Muscle of leg (tissue), 11 donors: ENCODE results near the gene THSD4. TPM values are rescaled to one million over a fixed set of nuclear protein-coding genes. Genes with fewer than 3 reads are reported as not detected.
A peak's percentile ranks its signal among the peaks of the same experiment; 100 is the strongest.

ENCODE experiments used
- DNase-seq: peaks from one replicate; pipeline ENCODE4 v3.0.0; 2013
- H3K27ac ChIP-seq: one replicate; pipeline ENCODE4 v1.5.1; 2013; ENCODE audit warnings: mild to moderate bottlenecking, low read length, control low read depth
- H3K27me3 ChIP-seq: one replicate; pipeline ENCODE4 v1.6.1; 2013; ENCODE audit warnings: low read length; ENCODE audit not compliant: control insufficient read depth, insufficient read depth
- H3K36me3 ChIP-seq: one replicate; pipeline ENCODE4 v1.6.1; 2013; ENCODE audit warnings: low read length; ENCODE audit not compliant: control insufficient read depth, insufficient read depth
- H3K4me1 ChIP-seq: one replicate; pipeline ENCODE4 v1.6.1; 2013; ENCODE audit warnings: low read length; ENCODE audit not compliant: control insufficient read depth, insufficient read depth
- H3K4me3 ChIP-seq: one replicate; pipeline ENCODE4 v1.5.1; 2013; ENCODE audit warnings: low read length, control low read depth
- H3K9me3 ChIP-seq: replicated peaks from 2 replicates; pipeline ENCODE4 v1.6.1; 2013; ENCODE audit warnings: low read depth, low read length; ENCODE audit not compliant: control insufficient read depth
- WGBS: methylation state at CpG from one replicate; pipeline ENCODE4 v1.1.5; 2013; ENCODE audit warnings: missing lambda C conversion rate; ENCODE audit not compliant: insufficient coverage; 5-methylcytosine and 5-hydroxymethylcytosine counted together
- polyA plus RNA-seq, 8 donors: library from polyadenylated mRNA; unstranded; fragments of 120-200 nt; gene quantifications; one replicate each; pipeline versions ENCODE4 v1.2.1 to v1.2.3, GENCODE V29; 2013; ENCODE audit warnings: inconsistent platforms in 1 of 8, low replicate concordance in 1 of 8; ENCODE audit not compliant: insufficient read length in 8 of 8, insufficient read depth in 1 of 8
- total RNA-seq: library from RNA; stranded (reverse); fragments of 120-200 nt; gene quantifications from one replicate; pipeline ENCODE4 v1.2.4, GENCODE V29; 2013

Gene THSD4
- total and polyA plus RNA-seq, 9 donors = 17.6 to 33.8 (median 25.5) TPM

DNA sequence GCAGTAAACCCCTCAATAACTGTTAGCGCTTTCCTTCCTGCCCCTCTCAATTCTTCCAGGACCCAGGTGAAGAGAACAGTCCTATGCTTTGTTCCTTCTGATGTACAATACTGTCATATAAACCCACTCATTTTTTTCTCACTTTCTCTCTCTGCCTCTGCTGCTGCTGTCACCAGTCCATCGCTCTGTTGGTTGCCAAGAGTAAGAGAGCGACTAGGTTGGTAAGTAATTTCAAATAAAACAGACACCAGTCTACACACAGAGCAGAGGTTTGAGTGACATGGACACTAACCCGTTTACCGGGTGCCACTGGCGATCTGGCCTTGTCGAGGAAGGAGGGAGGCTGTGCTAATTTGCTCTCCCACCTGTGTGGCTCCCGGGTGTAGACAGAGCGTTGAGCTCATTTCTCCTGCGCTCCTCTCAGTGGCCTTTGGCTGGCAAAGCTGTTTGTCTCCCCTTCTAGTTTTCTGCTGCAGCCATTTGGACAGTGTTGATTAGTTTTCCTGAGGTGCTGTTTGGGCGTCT lies 215.4 kb downstream of the THSD4 start:
- no peaks in the 10 kb centered on the region for H3K9me3 ChIP-seq
- H3K4me3 ChIP-seq = no peak overlapping the region
- no peaks in the 10 kb centered on the region for H3K27me3 ChIP-seq
- peak; percentile 67 for DNase-seq
- H3K4me1 ChIP-seq = peaks cover 55% of the 10 kb centered on the region
- 43% methylated on average over 7 of the region's 11 CpGs for WGBS
- H3K27ac ChIP-seq = peak overlapping the region; percentile 51
- no peaks in the 10 kb centered on the region for H3K36me3 ChIP-seq

DNA sequence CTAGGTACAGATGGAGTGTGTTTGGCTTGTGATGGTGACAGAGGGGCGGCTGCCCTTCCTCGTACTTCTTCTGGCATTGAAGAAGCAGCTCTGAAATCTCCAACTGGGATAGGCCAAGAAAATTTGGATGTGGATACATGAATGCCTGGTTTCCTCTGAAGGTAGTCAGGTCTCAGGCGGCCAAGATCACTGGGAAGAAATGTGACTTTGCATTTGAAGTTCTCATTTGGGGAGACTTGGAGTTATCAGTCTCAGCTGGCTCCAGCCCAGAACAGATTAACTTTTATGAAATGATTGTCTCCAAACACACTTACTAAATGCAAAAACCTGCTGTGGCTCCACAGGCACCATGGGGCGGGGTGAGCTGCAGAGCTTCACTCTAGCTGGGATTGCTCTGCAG lies 215.9 kb downstream of the THSD4 start:
- H3K9me3 ChIP-seq = no peaks in the 10 kb centered on the region
- DNase-seq = peak; percentile 84
- H3K27ac ChIP-seq = peak overlapping the region; percentile 51
- WGBS = 40% methylated on average over 2 of the region's 4 CpGs
- H3K4me1 ChIP-seq = peaks cover 58% of the 10 kb centered on the region
- H3K4me3 ChIP-seq = no peak overlapping the region
- H3K36me3 ChIP-seq = no peaks in the 10 kb centered on the region
- H3K27me3 ChIP-seq = no peaks in the 10 kb centered on the region

DNA sequence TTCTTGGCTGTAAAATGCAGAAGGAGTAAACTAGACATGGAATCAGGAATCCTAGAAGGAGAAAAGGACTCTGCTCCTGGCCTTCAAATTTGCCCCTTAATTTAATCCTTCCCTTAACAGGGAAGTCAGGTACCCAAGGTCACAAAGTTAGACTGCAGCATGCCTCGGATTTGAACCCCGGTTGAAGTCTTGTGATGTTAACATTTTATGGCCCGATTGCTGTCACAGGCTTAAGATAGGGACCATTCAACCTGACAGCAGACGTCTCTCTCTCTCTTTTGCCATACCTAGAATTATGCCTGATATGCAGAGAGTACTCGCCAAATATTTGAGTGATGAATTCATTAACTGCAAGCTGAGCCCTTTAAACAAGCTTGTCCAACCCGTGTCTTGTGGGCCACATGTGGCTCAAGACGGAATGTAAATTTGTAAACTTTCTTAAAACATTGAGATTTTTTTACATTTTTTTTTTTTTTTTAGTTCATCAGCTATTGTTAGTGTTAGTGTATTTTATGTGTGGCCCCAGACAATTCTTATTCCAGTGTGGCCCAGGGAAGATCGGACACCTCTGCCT lies 217.2 kb downstream of the THSD4 start:
- 87% methylated on average over 3 of the region's 8 CpGs for WGBS
- no peak overlapping the region for H3K4me3 ChIP-seq
- H3K9me3 ChIP-seq = no peaks in the 10 kb centered on the region
- no peaks in the 10 kb centered on the region for H3K27me3 ChIP-seq
- no peak overlapping the region for H3K27ac ChIP-seq
- peaks cover 66% of the 10 kb centered on the region for H3K4me1 ChIP-seq
- peak; percentile 35 for DNase-seq
- no peaks in the 10 kb centered on the region for H3K36me3 ChIP-seq

DNA sequence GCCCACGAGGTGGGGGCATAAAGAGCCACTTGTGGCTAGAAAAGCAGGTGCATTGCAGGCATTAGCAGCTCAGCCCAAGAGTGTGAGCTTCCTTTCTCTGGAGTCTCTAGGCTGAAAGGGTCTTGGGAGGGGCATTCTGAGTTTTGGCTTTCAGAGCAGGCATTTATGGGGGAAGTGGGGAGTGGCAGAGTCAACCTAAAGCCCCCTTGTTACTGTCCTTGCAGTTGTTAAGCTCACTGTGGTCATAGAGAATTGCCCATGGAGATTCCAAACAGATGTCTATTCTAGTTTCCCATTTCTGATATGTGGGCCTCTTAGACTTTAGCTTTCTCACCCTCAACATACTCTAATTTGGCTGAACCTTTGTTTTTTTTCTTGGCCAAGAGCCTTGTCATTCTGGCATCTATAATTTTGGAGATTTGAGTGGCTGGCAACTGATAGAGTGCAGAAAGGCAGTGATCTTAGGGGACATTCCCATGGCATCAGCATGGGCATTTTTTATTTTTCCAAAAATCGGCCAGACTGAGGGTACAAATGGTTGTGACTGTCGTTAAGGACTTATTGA lies 217.9 kb downstream of the THSD4 start:
- DNase-seq = peak; percentile 70
- Histone ChIP-seq H3K9me3 (no peaks in the 10 kb centered on the region), H3K4me3 (no peak overlapping the region), H3K4me1 (peaks cover 64% of the 10 kb centered on the region), H3K27me3 (no peaks in the 10 kb centered on the region), H3K36me3 (no peaks in the 10 kb centered on the region), H3K27ac (peak overlapping the region; percentile 48)
- no CpG with 5 or more reads among the region's 3 CpGs for WGBS

DNA sequence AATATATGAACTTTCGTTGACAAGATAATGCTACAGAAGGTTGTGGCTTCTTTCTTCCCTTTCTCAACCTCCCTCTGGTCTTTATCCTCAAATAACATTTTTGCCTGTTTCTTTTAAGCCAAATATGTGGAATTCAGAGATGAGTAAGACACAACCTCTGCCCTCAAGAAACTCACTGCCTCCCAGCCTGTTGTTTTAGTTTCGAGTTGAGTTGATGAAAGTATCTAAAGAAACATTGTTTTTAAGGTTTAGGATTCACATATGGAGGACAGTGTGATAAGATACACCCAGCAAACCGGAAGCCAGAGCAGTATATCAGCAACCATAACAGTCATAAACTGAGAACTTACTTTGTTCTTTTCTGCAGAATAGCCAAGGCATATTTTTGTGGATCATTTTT lies 218.6 kb downstream of the THSD4 start:
- no peak overlapping the region for H3K4me3 ChIP-seq
- H3K4me1 ChIP-seq = peaks cover 61% of the 10 kb centered on the region
- H3K27me3 ChIP-seq = no peaks in the 10 kb centered on the region
- H3K27ac ChIP-seq = no peak overlapping the region
- WGBS = no CpG with 5 or more reads among the region's 3 CpGs
- no peaks in the 10 kb centered on the region for H3K36me3 ChIP-seq
- no peak for DNase-seq
- H3K9me3 ChIP-seq = no peaks in the 10 kb centered on the region

- Histone ChIP-seq H3K27me3 (no peaks in the 10 kb centered on the region), H3K4me1 (peaks cover 55% of the 10 kb centered on the region), H3K36me3 (no peaks in the 10 kb centered on the region), H3K9me3 (no peaks in the 10 kb centered on the region), H3K27ac (peak overlapping the region; percentile 21), H3K4me3 (no peak overlapping the region)
- WGBS = 83% methylated on average over 1 of the region's 2 CpGs
- DNase-seq = no peak
Measured at GRCh38 chr15:71334434-71334833, 219.2 kb downstream of the THSD4 start.

DNA sequence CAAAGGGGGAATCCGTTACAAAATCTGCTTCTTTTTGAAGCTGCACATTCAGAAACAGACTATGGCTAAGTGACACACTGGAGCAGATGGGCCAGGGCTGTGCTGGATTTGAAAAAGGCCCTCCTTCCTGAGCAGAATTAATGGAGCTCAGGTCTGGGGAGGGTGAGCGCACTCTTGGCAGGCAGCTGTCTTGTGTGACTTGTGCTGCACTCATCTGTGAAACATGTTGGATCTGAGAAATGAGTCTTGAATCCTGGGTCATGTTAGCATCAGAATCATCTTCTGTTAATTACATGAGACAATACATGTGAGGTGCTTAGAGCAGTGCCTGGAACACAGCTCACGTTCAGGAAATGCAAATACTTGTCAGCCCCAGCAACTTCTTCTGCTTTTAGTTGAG lies 219.6 kb downstream of the THSD4 start:
- no peaks in the 10 kb centered on the region for H3K27me3 ChIP-seq
- H3K4me3 ChIP-seq = no peak overlapping the region
- H3K9me3 ChIP-seq = no peaks in the 10 kb centered on the region
- H3K4me1 ChIP-seq = peaks cover 51% of the 10 kb centered on the region
- H3K27ac ChIP-seq = peak overlapping the region; percentile 71
- no peaks in the 10 kb centered on the region for H3K36me3 ChIP-seq
- WGBS = 67% methylated on average over 1 of the region's 3 CpGs
- DNase-seq = peak; percentile 60

DNA sequence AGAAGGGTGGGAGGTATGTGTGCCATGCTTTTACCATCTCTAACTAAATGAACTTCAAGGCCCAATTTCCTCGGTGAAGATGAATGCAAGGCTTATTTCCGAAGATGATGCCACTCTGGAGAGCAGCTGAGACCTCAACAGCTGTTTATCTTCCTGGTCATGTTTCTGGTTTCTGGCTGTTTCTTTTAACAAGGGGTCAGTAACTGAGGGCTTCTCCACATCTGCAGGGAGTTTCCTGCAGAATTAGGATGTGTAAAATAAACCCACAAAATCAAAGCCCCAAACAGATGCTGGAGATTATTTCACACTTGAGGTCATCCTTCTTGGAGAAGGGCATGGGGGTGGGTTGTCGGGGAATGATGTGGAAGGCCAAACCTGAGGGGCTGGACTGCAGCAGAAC lies 220.3 kb downstream of the THSD4 start:
- no peaks in the 10 kb centered on the region for H3K27me3 ChIP-seq
- peak; percentile 74 for DNase-seq
- no peak overlapping the region for H3K4me3 ChIP-seq
- WGBS = 20% methylated on average over 1 of the region's 3 CpGs
- no peaks in the 10 kb centered on the region for H3K36me3 ChIP-seq
- H3K27ac ChIP-seq = peak overlapping the region; percentile 71
- no peaks in the 10 kb centered on the region for H3K9me3 ChIP-seq
- peaks cover 45% of the 10 kb centered on the region for H3K4me1 ChIP-seq

DNA sequence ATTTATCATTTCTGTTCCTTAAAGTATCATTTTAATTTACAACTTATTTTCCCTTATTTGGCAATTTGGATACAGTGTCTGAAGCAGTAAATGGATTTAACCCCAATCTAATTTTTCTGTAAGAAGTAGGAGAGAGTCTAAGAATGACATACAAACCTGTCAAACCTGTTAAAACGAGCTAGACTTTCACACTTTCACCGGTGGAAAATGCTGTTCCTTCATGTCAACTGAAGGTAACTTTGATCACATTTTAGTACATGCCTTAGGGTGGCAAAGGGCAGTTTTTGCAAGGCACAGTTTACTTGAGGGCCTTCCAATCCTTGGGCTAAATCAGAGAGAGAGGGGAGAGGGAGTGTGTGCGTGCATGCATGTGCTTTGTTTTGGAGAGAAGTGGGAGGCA lies 221.4 kb downstream of the THSD4 start:
- Histone ChIP-seq H3K36me3 (no peaks in the 10 kb centered on the region), H3K4me3 (no peak overlapping the region), H3K4me1 (peaks cover 35% of the 10 kb centered on the region), H3K27me3 (no peaks in the 10 kb centered on the region), H3K9me3 (no peaks in the 10 kb centered on the region), H3K27ac (no peak overlapping the region)
- no peak for DNase-seq
- 83% methylated on average over 1 of the region's 3 CpGs for WGBS

DNA sequence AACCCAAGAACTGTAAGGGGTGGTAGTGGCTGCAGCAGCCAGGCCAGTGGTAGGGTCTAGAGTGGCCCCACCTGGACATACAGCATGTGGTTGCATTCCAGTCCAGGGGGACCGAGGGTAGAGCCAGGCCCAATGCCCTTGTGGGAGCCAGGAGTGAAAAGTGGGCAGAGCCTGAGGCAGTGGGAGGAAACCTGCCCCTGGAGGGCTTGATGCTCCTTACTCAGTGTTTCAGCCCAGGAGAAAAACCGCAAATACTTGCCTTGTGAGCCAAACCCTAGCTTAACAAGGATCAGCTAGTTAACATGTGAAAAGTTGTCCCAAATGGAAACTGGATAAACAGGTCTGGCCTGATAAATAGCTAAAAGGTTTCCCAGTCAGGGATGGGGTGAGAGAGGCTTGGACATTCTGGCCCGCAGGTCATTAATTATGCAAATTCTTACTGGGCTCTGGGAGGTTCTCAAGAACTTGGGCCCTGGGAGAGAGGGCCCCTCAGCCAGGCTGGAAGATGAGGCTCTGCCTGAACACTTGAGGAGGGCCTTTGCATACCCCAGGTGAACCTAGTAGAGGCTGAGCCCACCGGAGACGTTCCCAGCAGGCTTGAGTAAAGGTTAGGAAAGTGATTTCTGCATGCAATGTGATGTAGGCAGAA lies 222.1 kb downstream of the THSD4 start:
- no peak for DNase-seq
- Histone ChIP-seq H3K27ac (no peak overlapping the region), H3K9me3 (no peaks in the 10 kb centered on the region), H3K36me3 (no peaks in the 10 kb centered on the region), H3K27me3 (no peaks in the 10 kb centered on the region), H3K4me3 (no peak overlapping the region), H3K4me1 (peaks cover 35% of the 10 kb centered on the region)
- WGBS = 64% methylated on average over 4 of the region's 5 CpGs
